Fibroblast of lung (primary cell): ENCODE measurements around the gene INPP5A.

Experiments
- EZH2 ChIP-seq: IDR thresholded peaks from 2 replicates; pipeline ENCODE4 v1.5.1; 2012; ENCODE audit warnings: low read length, control low read depth, mild to moderate bottlenecking; ENCODE audit errors: missing control alignments
- TF ChIP-seq, protein P1 (sequence below), 2 donors: IDR thresholded peaks in 1 of 2; conservative IDR thresholded peaks in 1 of 2; 1 replicate in 1 of 2; 2 replicates in 1 of 2; pipeline ENCODE4 v1.5.1; 2011 to 2012; ENCODE audit warnings: low read length in 2 of 2, control low read depth in 1 of 2, inconsistent platforms in 1 of 2, low read depth in 1 of 2, mild to moderate bottlenecking in 1 of 2

DNA sequence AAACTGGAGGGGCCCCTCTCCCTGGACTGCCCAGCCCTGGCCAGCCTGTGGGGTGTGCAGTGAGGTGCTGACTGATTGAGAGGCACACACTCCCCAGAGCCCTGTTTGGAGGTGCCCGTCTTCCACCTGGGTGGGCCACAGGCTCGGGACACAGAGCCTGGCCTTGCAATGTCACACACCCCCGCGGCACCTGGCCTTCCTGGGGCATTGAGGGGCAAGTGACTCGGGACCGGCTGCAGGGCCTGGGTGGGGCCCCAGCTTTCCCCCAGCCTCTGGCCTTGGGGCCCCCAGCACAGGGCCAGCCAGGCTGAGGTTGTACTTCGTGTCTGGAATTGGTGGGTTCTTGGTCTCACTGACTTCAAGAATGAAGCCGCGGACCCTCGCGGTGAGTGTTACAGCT lies 262.3 kb downstream of the INPP5A start:
- TF ChIP-seq, protein P1, sequence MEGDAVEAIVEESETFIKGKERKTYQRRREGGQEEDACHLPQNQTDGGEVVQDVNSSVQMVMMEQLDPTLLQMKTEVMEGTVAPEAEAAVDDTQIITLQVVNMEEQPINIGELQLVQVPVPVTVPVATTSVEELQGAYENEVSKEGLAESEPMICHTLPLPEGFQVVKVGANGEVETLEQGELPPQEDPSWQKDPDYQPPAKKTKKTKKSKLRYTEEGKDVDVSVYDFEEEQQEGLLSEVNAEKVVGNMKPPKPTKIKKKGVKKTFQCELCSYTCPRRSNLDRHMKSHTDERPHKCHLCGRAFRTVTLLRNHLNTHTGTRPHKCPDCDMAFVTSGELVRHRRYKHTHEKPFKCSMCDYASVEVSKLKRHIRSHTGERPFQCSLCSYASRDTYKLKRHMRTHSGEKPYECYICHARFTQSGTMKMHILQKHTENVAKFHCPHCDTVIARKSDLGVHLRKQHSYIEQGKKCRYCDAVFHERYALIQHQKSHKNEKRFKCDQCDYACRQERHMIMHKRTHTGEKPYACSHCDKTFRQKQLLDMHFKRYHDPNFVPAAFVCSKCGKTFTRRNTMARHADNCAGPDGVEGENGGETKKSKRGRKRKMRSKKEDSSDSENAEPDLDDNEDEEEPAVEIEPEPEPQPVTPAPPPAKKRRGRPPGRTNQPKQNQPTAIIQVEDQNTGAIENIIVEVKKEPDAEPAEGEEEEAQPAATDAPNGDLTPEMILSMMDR (conservative IDR thresholded peaks at IDR 0.05 in 1 of 2, IDR thresholded peaks at IDR 0.05 in 1 of 2; ENCODE audit: low read depth in 1 of 2, low read length in 2 of 2), result no peak
- no peak for TF ChIP-seq EZH2
